Measurements from ENCODE around the gene ICOS.
"Not testable (repeated sequence)": the region's sequence is repeated elsewhere in the genome, so short reads cannot be mapped to it uniquely, and the experiment has no call there.

The ICOS gene

GRCh38 chr2:203982276-203982675 lies 45.7 kb downstream of the ICOS start:
- no peak for TF ChIP-seq CTCF (conservative IDR thresholded peaks at IDR 0.05; ENCODE audit: control insufficient read depth, insufficient read depth, low read depth, low read length)
- no peak for DNase-seq (ENCODE audit: low read depth)
- H3K4me3 ChIP-seq (ENCODE audit: control insufficient read depth, low read depth, low read length), result no peak overlapping the region

GRCh38 chr2:203983064-203983715 lies 46.6 kb downstream of the ICOS start:
- no peak overlapping the region for H3K4me3 ChIP-seq (ENCODE audit: control insufficient read depth, low read depth, low read length)
- no peak for DNase-seq (ENCODE audit: low read depth)
- no peak for TF ChIP-seq CTCF (conservative IDR thresholded peaks at IDR 0.05; ENCODE audit: control insufficient read depth, insufficient read depth, low read depth, low read length)

GRCh38 chr2:203985978-203986377 lies 49.4 kb downstream of the ICOS start:
- not testable (repeated sequence) for H3K4me3 ChIP-seq (ENCODE audit: control insufficient read depth, low read depth, low read length); DNase-seq (ENCODE audit: low read depth)

GRCh38 chr2:203987959-203988358 lies 51.4 kb downstream of the ICOS start:
- no peak for TF ChIP-seq CTCF (conservative IDR thresholded peaks at IDR 0.05; ENCODE audit: control insufficient read depth, insufficient read depth, low read depth, low read length)
- H3K4me3 ChIP-seq (ENCODE audit: control insufficient read depth, low read depth, low read length), result no peak overlapping the region
- no peak for DNase-seq (ENCODE audit: low read depth)

DNA sequence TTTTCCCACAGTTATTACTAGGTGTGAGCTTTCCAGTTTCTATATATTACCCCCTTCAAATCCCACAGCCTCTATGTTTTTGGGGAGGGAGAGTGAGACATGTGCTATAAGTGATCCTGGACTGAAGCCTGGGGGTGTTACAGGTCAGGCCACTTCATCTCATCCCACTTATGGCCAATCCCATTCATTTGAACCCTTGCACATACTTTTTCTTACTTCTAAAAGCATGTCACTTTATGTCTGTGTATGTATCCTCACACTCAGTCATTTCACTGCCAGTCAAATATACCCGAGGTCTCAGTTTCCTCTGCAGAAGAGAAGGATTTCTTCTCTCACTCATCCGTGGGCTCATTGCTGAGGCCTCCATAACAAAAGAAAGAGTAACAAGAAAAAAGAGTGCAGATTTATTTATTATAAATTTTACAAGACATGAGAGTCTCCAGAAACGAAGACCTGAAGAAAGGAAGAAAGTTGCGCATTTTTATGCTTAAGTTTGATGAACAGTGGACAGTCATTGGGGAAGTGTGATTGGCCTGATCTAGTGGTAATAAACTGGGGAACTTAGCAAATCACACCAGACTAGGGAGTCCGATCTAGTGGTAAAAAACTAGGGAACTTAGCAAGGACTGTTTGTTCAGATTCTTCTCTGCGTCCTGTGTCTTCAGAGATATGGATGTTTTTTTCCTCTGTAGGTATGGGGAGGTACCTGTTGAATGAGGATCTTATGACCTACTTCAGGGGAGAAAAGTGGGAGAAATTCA lies 52.1 kb downstream of the ICOS start:
- H3K4me3 ChIP-seq (ENCODE audit: control insufficient read depth, low read depth, low read length), result no peak overlapping the region
- TF ChIP-seq CTCF (conservative IDR thresholded peaks at IDR 0.05; ENCODE audit: control insufficient read depth, insufficient read depth, low read depth, low read length), result no peak
- DNase-seq (ENCODE audit: low read depth), result no peak

DNA sequence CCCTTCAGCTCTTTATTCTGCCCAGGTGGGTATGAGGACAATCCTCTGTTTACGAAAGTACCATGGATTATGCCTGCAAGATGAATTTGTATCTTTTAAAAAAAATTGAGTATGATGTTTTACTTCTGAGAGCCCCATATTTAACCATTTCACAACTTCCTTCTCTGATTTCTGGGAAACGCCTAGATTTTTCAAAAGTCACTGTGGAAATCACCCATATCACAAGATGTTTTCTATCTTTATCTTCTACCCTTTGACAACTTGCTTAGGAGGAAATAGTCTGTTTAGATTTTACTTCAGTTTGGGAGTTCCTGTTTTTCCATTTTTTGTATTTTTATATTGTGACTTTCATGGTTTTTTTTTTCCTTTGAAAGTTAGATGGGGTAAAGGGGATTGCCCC lies 53.0 kb downstream of the ICOS start:
- no peak for TF ChIP-seq CTCF (conservative IDR thresholded peaks at IDR 0.05; ENCODE audit: control insufficient read depth, insufficient read depth, low read depth, low read length)
- DNase-seq (ENCODE audit: low read depth), result no peak
- no peak overlapping the region for H3K4me3 ChIP-seq (ENCODE audit: control insufficient read depth, low read depth, low read length)

DNA sequence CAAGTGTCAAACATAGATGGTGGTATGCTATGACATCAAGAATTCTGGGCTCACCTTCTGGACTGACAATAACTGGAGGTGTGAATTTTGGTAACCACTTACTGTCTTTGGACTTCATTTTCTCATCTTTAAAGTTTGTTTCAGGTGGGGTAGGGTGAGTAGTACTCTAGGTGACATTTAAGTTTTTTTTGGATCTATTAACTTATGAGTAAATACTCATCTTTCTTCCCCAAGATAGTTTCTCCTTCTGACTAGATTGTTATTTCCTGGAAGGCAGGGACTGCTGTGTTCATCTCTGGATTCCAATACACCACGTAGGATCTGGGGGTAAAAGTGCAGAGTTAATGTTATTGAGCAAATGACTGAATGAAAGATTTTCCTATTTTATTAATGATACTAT lies 55.9 kb downstream of the ICOS start:
- no peak for TF ChIP-seq CTCF (conservative IDR thresholded peaks at IDR 0.05; ENCODE audit: control insufficient read depth, insufficient read depth, low read depth, low read length)
- DNase-seq (ENCODE audit: low read depth), result no peak

More for the DNA sequence above, 55.9 kb downstream of the ICOS start:
- H3K4me3 ChIP-seq (ENCODE audit: control insufficient read depth, low read depth, low read length), result no peak overlapping the region
